IPS-15b (cell line): ENCODE results near the gene MT1E.

Experiments used
- H3K27me3 ChIP-seq: one replicate; pipeline ENCODE4 v1.6.1; 2013; ENCODE audit warnings: low read length; ENCODE audit not compliant: control insufficient read depth, insufficient read depth
- H3K36me3 ChIP-seq: one replicate; pipeline ENCODE4 v1.6.1; 2013; ENCODE audit warnings: low read length; ENCODE audit not compliant: control insufficient read depth, insufficient read depth
- H3K4me1 ChIP-seq: one replicate; pipeline ENCODE4 v1.6.1; 2013; ENCODE audit warnings: mild to moderate bottlenecking, low read length; ENCODE audit not compliant: control insufficient read depth, insufficient read depth
- H3K4me3 ChIP-seq: one replicate; pipeline ENCODE4 v1.5.1; 2013; ENCODE audit warnings: low read depth, low read length
- H3K9ac ChIP-seq: one replicate; pipeline ENCODE4 v1.6.1; 2013; ENCODE audit warnings: low read depth, mild to moderate bottlenecking, low read length
- H3K9me3 ChIP-seq: one replicate; pipeline ENCODE4 v1.6.1; 2013; ENCODE audit warnings: mild to moderate bottlenecking, low read length; ENCODE audit not compliant: control insufficient read depth, insufficient read depth

MT1E gene

GRCh38 chr16:56593573-56594291 is 31.8 kb upstream of the MT1E start:
- peaks cover 40% of the 10 kb centered on the region for H3K27me3 ChIP-seq
- H3K4me3 ChIP-seq = no peak overlapping the region
- H3K9me3 ChIP-seq = no peaks in the 10 kb centered on the region
- no peak overlapping the region for H3K9ac ChIP-seq
- no peaks in the 10 kb centered on the region for H3K36me3 ChIP-seq
- H3K4me1 ChIP-seq = no peaks in the 10 kb centered on the region

GRCh38 chr16:56594292-56594619 is 31.3 kb upstream of the MT1E start:
- no peak overlapping the region for H3K4me3 ChIP-seq
- H3K9me3 ChIP-seq = no peaks in the 10 kb centered on the region
- no peaks in the 10 kb centered on the region for H3K36me3 ChIP-seq
- no peak overlapping the region for H3K9ac ChIP-seq
- H3K27me3 ChIP-seq = peaks cover 35% of the 10 kb centered on the region
- H3K4me1 ChIP-seq = no peaks in the 10 kb centered on the region

GRCh38 chr16:56600398-56600999 is 25.1 kb upstream of the MT1E start:
- H3K4me1 ChIP-seq = no peaks in the 10 kb centered on the region
- H3K9ac ChIP-seq = no peak overlapping the region
- H3K4me3 ChIP-seq = no peak overlapping the region
- no peaks in the 10 kb centered on the region for H3K36me3 ChIP-seq
- peaks cover 17% of the 10 kb centered on the region for H3K27me3 ChIP-seq
- H3K9me3 ChIP-seq = no peaks in the 10 kb centered on the region

- no peaks in the 10 kb centered on the region for H3K9me3 ChIP-seq
- H3K36me3 ChIP-seq = no peaks in the 10 kb centered on the region
- H3K27me3 ChIP-seq = peaks cover 25% of the 10 kb centered on the region
- H3K4me3 ChIP-seq = no peak overlapping the region
- H3K4me1 ChIP-seq = no peaks in the 10 kb centered on the region
- no peak overlapping the region for H3K9ac ChIP-seq
These were observed 24.3 kb upstream of the MT1E start for GRCh38 chr16:56601325-56601724.

- H3K4me3 ChIP-seq = no peak overlapping the region
- H3K9ac ChIP-seq = no peak overlapping the region
- no peaks in the 10 kb centered on the region for H3K36me3 ChIP-seq
- H3K27me3 ChIP-seq = peaks cover 47% of the 10 kb centered on the region
- no peaks in the 10 kb centered on the region for H3K4me1 ChIP-seq
- no peaks in the 10 kb centered on the region for H3K9me3 ChIP-seq
These were observed 22.0 kb upstream of the MT1E start for GRCh38 chr16:56603589-56603988.

GRCh38 chr16:56604966-56605365 is 20.6 kb upstream of the MT1E start:
- H3K9me3 ChIP-seq = no peaks in the 10 kb centered on the region
- no peak overlapping the region for H3K4me3 ChIP-seq
- peaks cover 61% of the 10 kb centered on the region for H3K27me3 ChIP-seq
- peaks cover 5% of the 10 kb centered on the region for H3K4me1 ChIP-seq
- no peak overlapping the region for H3K9ac ChIP-seq
- no peaks in the 10 kb centered on the region for H3K36me3 ChIP-seq

GRCh38 chr16:56605475-56605874 is 20.1 kb upstream of the MT1E start:
- Histone ChIP-seq H3K9ac (no peak overlapping the region), H3K4me3 (no peak overlapping the region), H3K4me1 (peaks cover 7% of the 10 kb centered on the region), H3K9me3 (no peaks in the 10 kb centered on the region), H3K36me3 (no peaks in the 10 kb centered on the region), H3K27me3 (peaks cover 66% of the 10 kb centered on the region)

- H3K9ac ChIP-seq = no peak overlapping the region
- H3K36me3 ChIP-seq = no peaks in the 10 kb centered on the region
- no peak overlapping the region for H3K4me3 ChIP-seq
- no peaks in the 10 kb centered on the region for H3K9me3 ChIP-seq
- H3K27me3 ChIP-seq = peaks cover 72% of the 10 kb centered on the region
- H3K4me1 ChIP-seq = peaks cover 9% of the 10 kb centered on the region
These were observed 19.5 kb upstream of the MT1E start for GRCh38 chr16:56606071-56606475.

- H3K9me3 ChIP-seq = no peaks in the 10 kb centered on the region
- H3K9ac ChIP-seq = no peak overlapping the region
- peaks cover 9% of the 10 kb centered on the region for H3K4me1 ChIP-seq
- no peaks in the 10 kb centered on the region for H3K36me3 ChIP-seq
- H3K27me3 ChIP-seq = peaks cover 72% of the 10 kb centered on the region
- no peak overlapping the region for H3K4me3 ChIP-seq
These were observed 19.0 kb upstream of the MT1E start for GRCh38 chr16:56606476-56607108.

GRCh38 chr16:56607109-56607618 is 18.4 kb upstream of the MT1E start:
- no peak overlapping the region for H3K9ac ChIP-seq
- no peak overlapping the region for H3K4me3 ChIP-seq

GRCh38 chr16:56607675-56608042 is 17.9 kb upstream of the MT1E start:
- Histone ChIP-seq H3K4me3 (peak overlapping the region; percentile 71), H3K9me3 (no peaks in the 10 kb centered on the region), H3K4me1 (peaks cover 9% of the 10 kb centered on the region), H3K36me3 (no peaks in the 10 kb centered on the region), H3K9ac (no peak overlapping the region), H3K27me3 (peaks cover 79% of the 10 kb centered on the region)

More at GRCh38 chr16:56607109-56607618, 18.4 kb upstream of the MT1E start:
- Histone ChIP-seq H3K4me1 (peaks cover 9% of the 10 kb centered on the region), H3K36me3 (no peaks in the 10 kb centered on the region), H3K27me3 (peaks cover 75% of the 10 kb centered on the region), H3K9me3 (no peaks in the 10 kb centered on the region)
